Stimulated activated CD8-positive, alpha-beta memory T cell treated with anti-CD3 and anti-CD28 coated beads, Interleukin-12 subunit alpha, Interleukin-12 subunit beta, amount 100 ng/mL, for 4 hours (primary cell): ENCODE data around the gene PGAM2.

Experiments
- DNase-seq: peaks from one replicate; pipeline ENCODE4 v3.0.0-alpha.2; 2020; ENCODE audit warnings: low read depth

The PGAM2 gene

DNA sequence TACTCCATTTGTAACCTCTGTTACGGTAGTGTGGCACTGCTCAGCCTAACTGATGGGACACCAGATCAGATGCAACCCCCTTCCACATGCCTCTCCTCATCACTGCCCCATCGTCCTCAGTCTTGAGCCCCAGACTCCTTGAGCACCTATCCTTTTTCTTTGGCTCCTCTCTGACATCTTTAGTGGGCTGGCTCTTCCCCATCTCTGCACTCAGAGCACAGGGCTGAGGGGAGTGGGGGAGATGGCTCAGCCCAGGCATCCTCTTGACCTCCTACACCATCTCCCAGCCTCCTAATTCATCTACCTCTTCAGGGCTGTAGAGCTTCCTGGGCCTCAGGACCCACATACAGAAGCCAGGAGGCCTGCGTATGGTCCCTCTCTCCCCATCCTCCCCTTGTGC lies 18.4 kb upstream of the PGAM2 start:
- DNase-seq: no peak

DNA sequence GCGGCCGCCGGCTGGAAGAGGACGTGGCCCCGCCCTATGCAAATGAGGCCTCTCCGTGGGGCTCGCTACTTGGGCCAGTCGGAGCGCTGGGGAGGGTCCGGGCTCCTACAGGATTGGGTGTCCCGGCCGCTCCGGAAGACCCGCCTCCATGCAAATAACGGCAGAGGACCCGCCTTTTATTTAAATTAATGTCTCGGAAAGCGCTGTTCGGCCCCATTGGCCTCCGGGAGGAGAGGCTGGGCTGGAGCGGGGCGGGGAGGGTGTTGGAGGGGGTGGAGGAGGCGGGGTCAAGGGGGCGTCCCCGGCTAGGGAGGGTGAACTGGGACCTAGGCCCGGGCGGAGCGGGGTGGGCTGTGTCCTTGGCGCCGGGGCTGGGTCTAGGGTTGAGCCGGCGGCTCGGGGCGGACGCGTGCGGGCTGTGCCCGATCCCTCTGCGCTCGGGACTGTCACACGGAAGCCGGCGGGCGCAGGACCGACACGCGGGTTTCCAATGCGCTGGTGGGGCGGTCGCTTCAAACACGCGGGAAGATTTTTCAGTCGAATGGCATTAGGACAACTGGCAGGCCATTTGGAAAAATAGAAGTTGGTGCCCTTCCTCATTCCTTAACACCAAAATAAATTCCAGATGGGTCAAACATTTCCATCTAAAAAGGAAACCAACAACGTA lies 17.3 kb upstream of the PGAM2 start:
- peak; percentile 94 for DNase-seq

DNA sequence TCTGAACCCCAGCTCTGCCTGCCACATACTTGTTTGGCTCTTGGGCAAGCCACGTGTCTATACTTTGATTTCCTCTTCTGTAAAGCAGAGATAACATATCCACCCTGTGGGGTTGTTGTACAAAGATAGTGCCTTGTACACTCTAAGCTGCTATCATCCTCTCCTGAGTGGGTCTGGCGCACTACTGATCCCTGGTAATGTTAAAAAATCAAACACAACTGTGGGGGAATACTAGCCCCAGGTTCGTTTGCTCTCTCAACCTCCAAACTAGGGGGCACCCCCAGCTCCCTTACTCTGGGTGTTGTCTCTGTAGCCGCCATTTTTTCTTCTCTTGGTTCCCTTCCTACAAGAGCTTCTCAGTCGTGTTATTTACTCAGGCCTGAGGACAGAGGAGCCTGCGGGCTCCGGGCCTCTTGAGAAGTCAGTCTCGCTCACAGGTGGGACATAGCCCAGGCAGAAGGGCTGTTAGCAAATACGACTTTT lies 15.9 kb upstream of the PGAM2 start:
- no peak for DNase-seq

DNA sequence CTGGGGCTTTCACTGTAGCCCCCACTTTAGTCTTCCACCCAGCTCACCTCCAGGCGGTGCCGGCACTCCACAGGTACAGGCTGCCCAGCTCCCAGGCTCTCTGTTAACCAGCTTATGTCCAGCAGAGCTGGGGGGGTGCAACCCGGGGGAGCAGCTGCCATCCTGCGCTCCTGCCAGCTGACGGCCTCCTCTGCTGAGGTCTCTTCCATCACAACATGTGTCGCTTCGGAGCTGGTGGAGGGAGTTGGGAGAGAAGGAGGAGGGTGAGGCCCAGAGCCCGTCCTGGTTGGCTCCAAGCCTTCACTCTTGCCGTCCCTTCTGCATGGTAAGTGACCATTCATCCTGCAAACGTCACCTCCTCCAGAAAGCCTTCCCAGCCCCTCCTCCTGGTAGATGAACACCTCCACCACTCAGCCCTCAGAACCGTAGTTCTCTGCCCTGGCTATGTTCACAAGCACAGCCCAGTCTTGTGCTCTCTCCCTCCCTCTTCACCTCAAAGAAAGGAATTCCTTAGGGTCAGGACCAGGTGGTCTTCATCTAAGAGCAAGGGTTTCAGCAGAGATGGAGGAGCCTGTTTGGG lies 15.4 kb upstream of the PGAM2 start:
- DNase-seq: no peak

DNA sequence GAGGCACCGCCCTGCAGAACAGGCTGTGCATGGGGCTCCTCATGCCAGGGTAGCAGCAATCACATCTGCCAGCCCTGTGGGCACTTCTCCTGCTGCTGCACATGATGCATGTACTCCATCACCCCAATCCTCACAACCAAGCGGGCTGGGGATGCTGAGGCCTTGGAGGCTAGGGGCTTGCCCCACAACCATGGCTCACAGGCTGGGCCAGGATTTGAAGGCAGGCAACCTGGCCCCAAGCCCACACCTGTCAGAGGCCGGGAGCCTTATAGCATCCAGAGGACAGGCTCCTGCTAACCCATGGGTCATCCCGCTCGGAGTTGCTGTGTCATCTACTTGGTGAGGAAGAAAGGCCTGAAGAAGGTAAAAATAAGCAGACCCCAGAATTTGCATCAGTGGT lies 14.8 kb upstream of the PGAM2 start:
- no peak for DNase-seq

DNA sequence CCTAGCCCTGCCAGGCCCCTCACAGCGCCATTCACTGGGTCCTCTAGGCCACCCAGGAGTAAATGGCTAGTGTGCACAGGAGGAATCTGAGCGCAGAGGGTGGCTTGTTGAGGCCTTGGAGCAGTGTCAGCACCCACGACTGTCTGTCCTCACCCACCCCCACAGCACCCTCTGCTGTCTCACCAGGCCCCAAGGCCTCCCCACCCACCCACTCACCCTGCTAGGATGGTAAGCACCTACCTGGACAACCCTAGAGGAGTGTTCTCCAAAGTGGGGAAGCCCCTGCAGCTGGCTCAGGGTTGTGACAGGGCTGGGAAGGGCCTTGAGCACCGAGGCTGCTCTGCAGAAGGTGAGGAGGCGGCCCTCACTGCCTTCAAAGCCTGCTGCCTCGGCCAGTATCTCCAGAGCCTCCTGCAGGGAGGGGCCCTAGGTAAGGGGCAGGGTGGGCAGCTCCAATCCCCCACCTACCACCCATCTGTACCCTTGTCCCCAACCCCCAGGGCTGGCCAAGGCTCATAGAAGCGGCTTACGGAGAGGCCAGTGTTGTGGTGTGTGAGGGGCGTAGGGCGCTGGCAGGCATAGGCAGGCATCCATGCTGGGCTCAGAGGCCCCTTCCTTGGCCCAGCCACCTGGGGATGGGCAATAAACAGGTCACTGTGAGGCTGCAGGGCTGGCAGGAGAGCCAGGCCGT lies 14.1 kb upstream of the PGAM2 start:
- no peak for DNase-seq

DNA sequence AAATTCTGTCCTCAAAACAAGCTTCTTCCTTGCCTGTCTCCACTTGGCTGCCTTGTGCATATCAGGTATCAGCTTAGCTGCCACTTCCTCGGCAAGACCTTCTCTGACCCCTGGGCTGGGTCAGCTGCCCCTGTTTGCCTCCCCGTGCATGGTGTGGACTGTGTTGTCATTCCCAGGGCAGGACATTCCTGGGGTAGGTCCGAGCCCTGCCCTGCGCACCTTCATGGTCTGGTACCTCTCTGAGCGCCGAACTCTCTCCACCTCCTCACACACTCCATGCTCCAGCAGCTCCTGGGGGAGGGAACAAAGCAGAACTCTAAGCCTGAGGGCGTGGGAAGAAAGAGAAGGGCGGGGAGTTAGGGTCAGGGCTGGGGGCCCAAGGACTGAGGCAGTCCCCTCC lies 13.2 kb upstream of the PGAM2 start:
- no peak for DNase-seq

DNA sequence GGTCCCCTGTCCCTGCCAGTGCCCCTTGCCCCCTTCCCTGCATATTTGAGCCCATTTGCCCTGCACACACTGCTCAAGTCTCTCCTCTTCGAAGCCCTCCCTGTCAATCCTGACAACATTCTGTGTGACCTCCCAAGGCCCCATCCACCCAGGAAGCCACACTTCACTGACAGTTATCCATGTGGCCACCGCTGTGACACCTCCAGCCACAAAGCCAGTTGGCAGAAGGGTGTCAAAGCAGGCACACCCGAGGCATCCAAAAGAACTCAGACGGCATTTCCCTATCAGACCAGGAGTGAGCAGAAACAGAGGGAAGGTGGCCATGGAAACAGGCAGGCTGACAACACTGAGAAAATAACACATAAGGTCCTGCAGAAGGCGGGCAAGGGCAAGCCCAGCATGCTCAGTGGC lies 12.3 kb upstream of the PGAM2 start:
- DNase-seq: no peak

DNA sequence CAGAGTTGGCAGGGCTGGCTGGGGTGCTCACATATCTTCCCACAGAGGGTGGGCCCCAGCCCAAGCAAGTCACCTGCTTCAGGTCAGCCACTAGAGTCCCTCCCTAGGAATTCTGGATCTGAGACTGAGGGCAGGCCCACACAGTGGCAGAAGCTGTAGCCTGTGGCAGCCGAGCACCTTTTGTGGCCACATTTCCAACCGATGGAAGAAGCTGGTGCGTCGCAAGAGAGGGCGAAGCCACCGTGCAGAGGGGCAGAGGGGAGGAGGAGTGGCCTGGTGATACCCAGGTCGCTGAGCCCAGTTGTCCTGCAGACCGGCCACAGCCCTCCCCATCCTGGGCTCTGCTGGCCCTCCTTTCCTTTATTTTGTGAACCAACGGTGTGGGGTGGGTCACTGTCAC lies 11.7 kb upstream of the PGAM2 start:
- DNase-seq: no peak

DNA sequence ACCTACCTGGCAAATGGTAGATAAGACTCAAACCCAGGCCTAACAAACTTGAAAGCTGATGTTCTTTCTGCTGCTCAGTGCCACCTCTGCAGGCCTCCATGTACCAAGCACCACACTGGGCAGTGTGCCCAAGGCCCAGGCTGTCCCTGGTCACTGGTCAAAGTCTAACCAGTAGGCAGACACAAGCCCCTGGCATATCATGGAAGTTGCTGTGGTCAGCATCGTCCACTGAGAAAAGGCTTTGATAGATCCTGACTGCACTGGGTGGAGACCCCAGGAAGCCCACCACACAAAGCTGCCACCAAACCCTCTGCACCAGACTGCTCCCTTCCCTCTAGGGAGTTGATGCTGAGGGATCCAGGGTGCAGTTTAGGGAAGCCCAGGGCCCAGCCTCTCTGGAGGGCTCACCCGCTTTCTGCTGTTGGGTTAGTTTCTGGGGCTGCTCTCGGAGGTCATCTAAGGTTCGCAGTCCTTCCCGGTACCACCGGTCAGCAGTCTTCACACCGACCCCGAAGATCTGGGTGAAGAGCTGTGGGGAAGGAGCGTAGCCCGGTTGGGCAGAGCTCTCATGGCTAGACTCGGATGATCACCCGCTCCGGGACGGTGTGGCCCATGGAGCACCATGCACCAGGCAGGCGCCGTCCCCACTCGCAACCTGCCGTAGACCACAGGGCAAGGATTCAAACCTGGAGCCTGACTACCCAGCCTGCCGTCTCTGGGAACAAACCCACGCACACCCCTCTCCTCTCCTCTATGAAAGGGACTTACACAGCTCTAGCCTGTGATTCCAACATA lies 10.9 kb upstream of the PGAM2 start:
- no peak for DNase-seq

DNA sequence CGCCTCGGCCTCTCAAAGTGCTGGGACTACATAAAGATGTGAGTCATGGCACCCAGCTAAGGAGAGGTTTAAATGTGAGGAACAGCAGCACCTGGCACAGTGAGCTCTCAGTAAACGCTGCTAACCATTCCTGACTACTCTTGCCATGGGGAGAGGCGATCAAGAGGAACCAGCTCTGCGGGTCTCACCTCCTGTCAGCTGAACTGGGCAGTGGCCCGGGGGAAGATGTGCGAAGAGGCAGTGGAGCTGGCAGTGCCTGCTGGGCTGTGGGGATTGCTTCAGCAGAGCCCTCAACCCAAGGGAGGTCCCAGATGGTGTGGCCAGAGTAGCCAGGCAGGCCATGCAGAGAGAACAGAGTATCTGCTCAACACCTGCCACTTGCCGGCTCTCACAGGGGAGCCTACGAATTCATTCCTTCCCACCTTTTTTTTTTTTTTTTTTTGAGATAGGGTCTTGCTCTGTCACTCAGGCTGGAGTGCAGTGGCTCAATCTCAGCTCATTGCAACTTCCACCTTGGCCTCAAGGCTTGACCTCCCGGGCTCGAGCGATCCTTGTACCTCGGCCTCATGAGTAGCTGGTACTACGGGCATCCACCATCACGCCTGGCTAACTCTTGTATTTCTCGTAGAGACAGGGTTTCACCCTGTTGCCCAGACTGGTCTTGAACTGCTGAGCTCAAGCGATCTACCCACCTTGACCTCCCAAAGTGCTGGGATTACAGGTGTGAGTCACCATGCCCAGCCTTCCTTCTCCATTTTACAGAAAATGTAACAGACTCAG lies 10.1 kb upstream of the PGAM2 start:
- DNase-seq: no peak

DNA sequence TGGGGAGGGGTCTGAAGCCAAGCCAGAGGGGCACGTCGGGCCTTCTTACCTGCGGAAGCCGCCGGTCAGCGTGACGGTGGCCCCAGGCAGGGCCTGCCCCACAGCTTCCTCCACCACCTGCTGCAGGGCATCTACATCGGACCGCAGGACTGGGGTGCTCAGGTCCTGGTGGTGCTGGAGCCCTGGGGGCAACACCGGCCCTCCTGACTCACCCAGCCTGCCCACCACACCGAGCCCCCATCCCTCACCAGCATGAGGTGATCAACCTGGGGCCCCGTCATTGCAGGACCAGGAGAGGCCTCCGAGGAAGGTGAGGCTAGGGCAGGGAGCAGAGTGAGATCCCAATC lies 9.0 kb upstream of the PGAM2 start:
- DNase-seq: no peak

DNA sequence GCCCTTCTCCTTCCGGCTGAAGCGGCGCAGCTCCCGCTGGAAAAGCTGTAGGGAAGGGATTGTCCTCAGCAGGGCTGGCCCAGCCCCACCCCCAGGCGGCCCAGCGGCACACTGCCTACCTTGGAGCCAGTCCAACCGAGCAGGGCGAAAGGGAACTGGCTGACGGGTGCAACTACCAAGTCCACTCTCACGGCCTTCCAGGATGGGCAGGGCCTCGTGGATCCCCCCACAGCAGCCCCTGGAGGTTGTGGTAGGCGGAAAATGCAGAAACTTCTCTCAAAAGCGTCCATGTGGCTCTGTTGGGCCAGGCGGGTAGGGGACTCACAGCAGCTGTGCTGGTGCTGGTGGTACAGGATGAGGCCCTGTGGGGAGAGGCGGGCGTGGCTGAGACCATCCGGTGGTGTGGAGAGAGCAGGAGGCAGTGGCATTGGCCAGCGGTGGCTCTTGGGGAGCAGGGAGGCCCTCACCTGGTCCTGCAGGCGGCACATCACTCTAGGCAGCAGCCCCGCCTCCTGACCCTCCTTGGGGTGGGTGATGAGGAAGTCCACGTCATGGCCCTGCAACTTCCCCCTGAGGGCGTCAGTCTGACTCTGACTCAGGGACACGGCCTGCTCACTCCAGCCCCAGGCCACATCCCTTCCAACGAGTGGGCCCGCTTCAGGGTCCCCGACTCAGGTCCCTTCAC lies 8.4 kb upstream of the PGAM2 start:
- DNase-seq: peak; percentile 56

DNA sequence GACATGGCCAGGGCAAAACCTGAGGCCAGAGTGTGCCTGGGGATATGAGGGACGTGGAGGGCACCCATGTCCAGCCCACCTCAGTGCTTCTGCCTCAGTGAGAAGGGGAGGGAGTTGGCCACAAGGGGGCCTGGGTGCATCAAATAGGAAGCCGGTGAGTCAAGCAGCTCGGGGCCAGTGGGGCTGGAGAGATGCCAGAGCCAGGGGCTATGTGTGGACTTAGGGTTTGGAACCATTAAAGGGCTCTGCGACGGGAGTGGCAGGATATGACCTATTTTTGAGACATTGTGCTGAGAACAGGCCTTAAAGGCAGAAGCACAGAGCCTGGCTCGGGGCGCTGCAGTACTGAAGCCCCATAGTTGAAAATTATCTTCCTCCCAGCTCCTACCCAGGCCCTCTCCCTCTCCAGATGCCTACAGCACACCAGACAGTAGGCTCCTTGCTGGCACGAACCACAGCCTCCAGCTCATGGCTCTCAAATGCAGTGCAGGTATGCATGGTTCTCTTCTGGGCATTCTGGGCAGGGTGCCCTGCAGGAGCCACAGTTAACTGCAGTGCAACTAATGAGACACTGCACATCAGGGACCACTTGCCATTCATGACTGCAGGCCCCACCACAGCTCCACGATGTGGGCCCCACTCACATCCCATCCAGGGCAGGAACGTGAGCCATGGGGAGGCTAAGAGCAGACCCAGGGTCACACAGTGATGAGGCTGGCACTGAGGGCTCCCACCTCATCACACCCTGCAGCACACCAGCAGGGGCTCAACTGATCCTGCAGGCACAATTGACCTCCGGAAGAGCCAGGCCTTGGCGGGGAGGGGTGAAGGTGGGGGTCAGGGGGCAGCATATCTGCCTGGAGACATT lies 7.2 kb upstream of the PGAM2 start:
- DNase-seq: no peak

DNA sequence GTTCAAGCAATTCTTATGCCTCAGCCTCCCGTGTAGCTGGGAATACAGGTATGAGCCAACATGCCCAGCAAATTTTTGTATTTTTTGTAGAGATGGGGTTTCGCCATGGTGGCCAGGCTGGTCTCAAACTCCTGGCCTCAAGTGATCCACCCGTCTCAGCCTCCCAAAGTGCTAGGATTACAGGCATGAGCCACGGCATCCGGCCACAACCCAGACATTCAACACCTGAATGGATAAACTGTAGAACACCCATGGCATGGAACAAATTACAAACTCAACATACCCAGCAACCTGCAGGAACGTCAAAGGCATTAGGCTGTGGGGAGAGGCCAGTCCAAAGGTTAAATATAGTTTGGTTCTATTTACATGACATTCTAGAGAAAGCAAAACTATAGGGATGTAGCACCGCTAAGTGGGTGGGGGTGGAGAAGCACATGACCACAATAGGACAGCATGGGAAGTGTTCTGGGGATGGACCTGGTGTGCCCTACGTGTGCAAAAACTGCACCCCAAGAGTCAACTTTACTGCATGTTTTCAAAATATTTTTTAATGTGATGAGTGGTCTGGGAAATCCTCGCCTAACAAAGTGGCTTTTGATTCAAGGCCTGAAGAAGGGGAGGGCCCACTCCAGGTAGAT lies 6.5 kb upstream of the PGAM2 start:
- no peak for DNase-seq

DNA sequence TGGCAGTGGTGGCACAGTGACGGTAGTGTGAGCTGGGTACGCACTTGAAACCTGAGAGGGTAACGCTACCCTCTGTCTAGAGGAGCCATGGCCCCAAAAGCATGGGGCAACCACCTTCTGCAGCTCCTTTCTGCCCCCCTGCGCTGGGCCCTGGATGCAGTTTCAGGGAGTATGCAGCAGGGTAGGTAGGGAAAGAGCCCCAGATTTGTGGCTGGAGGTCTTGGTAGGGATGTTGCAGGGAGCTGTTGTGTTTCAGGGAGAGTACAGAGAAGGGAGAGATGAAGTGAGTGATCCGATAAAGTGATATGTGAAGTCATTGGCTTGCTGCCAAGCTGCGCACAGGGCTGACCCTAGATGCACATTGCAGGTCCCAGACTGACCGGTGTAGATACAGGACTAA lies 2.7 kb upstream of the PGAM2 start:
- no peak for DNase-seq

DNA sequence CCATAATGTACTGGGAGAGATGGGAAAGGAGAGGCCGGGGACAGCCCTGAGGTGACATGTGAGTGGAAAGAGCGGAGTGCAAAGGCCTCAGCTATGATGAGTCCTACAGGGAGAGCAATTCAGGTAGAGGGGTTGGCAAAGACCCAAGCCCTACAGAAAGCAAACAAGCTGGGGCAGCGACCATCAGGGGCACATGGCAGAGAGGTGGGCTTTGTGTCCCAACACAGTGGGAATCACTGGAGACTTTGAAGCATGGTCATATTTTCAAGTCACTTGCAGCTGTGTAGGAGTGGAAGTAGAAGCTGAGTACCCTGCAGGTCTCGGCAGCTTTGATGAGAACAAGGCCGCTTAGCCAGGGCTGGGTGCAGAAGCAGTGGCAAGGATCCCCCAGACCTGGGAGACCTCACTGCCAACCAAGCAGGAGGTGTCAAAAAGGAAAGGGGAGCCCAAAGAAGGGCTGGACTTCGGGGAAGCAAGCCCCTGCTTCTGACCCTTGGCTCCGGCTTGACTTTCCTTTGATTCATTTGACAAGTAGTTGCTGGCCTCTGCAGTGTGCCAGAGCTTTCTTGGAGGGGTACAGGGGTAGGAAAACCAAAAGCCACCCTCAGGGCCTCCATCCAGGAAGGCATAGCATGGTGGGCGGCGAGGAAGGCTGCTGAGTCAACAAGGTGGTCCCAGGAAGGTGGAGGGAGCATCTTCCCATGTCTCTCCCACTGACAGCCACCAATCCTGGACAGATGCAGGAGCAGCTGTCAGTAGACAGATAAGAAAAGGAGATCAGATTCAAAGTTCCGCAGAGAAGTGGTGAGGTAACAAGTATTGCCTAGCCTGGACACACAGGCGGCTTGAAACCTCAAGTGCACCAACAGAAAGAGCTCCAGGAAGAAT lies 1.9 kb upstream of the PGAM2 start:
- DNase-seq: no peak

DNA sequence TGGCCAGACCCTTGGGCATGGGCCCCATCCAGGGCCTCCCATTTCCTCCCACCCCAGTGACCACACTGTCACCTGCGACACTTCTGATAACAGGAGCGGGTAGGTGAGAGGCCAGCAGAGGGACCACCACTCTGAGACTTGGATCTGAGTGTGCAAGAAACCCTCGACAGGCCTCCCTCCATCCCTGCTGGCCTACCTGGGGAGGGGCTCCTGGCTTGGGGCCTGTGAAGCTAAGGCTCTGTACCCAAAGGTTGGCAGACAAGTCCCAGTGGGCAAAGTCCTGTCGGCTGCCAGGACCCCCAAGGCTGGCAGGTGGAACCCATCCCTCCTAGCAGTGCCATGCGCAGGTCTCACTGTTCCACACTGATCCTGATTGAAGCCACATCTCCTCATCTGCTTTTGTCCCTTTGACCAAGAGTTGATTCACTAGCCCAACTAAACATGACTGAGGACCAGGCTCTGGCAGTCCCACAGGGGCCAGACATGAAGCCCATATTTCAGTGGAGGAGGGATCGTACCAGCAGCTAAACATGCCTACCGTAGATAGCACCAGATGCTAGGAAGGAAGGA lies 1.2 kb upstream of the PGAM2 start:
- DNase-seq: no peak

DNA sequence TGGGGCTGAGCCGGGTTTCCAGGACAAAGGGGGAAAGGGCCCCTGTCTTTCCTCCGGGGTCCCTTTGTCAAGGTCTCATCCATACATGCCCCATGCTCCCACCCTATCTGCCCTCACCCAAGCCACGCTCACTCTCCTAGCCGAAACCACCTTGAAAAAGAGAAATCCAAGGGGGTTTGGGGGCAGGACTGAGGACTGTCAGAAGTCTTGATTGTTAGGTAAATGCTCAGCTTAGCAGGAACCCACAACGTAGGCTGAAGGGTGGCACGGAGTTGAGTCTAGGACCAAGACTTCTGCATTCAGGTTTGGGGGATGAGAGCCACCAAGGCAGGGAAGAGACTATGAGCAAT lies 719 bp upstream of the PGAM2 start:
- no peak for DNase-seq
